Activated CD4-positive, alpha-beta T cell treated with anti-CD3 and anti-CD28 coated beads, Interleukin-2, amount 50 U/mL, for 1 hour (primary cell): ENCODE data around the gene SORCS1.

ENCODE experiments used
- DNase-seq: peaks from one replicate; pipeline ENCODE4 v3.0.0-alpha.2; 2020

Gene SORCS1

DNA sequence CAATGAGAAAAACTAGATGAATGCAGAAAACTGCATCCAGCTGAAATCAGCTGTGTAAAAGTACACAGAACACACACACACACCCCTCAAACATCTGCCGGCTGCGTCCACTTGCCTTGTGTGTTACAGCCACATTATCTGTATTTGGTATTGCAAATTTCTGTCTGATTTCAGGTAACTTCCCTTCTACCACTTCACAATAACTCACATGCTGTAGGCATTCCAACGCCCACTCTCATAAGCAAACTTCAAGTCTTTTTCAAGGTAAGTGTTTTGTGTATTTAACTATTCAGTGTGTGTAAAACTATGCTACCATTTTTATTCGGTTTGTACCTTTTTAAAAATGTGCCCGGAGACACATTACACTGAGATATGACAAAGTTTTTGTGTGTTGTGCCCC lies 594.2 kb downstream of the SORCS1 start:
- DNase-seq: no peak

- no peak for DNase-seq
These were observed 596.9 kb downstream of the SORCS1 start for GRCh38 chr10:106567629-106568028.

DNA sequence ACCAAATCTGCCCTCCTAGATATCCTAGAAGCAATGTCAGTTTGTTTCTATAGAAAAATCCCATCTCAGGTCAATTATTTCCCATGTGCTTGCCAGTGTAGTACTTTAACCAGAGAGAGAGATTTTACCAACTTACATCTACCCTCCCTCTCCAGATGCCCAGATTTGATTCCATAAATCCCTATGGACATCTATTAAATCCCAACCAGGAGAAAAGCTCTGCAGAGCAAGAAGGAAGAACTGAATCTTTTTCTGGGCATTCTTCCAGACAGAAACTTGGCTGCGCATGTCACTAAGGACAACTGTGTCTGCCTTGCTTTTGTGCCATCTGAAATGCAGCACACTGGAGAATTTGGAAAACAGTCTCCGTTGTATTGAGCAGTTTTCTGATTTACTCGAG lies 597.6 kb downstream of the SORCS1 start:
- no peak for DNase-seq

GRCh38 chr10:106565546-106565945 lies 599.0 kb downstream of the SORCS1 start:
- DNase-seq: no peak

DNA sequence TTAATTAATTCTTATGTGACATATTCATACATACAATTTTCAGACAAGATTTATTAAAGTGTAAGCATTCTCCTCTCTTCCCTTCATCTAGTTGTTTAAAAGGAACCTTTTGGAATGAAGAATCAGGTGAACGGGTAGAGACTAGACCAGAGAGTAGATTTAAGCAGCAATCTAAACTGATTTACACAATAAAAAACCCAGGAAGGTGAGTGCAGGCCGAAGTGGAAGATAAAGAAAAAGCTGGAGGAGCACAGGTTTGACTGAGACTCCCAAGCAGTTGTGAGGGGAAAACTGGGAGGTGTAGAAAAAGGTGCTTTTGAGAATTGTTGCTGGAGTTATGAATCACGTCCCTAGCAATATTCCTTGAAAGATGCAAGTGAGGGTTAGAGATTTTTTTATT lies 601.1 kb downstream of the SORCS1 start:
- DNase-seq: no peak

- no peak for DNase-seq
These were observed 603.4 kb downstream of the SORCS1 start for GRCh38 chr10:106560925-106561640.

DNA sequence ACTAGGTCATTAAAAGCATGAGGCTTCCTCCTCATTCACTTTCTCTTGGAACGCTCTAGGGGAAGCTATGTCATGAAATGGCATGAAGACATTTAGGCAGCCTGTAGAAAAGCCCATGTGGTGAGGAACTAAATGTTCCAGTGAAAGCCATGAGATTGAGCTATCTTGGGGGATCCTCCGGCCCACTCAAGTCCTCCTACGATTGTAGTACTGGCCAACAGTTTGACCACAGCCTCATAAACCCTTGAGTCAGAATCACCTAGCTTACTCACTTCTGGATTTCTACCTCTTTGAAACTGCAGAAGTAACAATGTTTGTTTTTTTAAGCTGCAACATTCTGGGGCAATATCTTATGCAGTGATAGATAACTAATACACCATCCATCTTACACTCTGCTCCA lies 605.1 kb downstream of the SORCS1 start:
- DNase-seq: no peak

GRCh38 chr10:106557951-106558733 lies 606.4 kb downstream of the SORCS1 start:
- no peak for DNase-seq

GRCh38 chr10:106557053-106557452 lies 607.5 kb downstream of the SORCS1 start:
- DNase-seq: no peak

GRCh38 chr10:106555599-106555998 lies 608.9 kb downstream of the SORCS1 start:
- no peak for DNase-seq

DNA sequence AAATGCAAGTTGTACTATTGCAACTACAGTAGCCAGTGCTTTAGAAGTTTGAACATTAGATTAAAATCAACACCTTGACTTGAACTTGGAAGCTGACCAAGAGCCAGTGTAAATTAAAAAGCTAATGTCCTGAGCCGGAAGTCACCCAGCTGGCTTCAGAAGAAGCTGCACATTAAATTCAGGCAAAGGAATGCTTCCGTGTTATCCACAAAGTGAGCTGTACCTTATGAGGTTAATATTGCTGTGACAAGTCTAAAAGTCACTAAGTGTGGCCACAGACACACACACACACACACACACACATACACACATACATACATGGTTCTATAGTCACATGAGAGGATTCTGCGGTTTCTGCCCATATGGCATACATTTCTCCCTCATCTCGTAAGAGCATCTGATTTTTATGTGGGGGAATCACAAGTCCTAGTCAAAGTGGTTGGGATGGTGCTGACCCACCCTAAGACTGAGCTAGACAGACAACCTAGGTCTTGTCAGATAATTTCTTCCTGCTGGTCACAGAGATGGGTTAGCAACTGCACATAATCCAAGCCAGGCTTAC lies 612.9 kb downstream of the SORCS1 start:
- DNase-seq: no peak

DNA sequence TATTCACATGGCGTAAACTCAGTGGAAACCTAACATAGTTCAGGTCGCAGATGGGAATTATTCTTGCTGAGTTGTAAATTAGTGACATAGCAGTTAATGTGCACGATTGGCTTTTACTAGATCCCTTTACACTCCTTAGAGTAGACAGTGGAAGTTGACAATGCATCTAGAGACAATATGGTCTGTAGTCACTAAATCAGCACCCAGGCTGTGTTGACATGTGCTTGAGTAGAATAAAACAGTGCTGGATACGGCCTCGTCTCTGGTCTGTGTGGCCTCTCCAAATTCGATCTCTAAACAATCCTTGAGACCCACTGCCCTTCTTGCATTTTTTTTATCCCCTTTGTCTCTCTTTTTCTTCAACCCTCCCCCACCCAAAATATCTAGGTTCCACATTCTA lies 615.7 kb downstream of the SORCS1 start:
- no peak for DNase-seq

GRCh38 chr10:106547047-106547635 lies 617.4 kb downstream of the SORCS1 start:
- DNase-seq: no peak

DNA sequence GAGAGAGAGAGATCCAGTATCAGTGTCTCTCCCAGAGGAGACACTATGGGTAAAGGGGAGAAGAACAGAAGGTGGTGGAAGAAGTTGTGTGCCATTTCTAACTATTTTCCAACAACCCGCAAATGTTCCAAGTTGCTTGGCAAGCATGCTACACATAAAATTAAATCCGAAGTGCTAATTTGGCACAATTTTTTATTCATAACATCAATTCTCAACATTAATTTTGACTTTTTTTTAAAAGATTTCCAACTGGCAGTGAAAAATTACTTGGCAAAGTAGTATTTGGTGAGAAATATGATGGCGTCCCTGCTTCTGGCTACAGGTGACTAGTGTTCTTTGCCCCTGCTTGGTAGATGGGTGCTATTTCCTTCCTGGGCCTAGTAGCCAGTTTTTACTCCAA lies 622.0 kb downstream of the SORCS1 start:
- DNase-seq: no peak

DNA sequence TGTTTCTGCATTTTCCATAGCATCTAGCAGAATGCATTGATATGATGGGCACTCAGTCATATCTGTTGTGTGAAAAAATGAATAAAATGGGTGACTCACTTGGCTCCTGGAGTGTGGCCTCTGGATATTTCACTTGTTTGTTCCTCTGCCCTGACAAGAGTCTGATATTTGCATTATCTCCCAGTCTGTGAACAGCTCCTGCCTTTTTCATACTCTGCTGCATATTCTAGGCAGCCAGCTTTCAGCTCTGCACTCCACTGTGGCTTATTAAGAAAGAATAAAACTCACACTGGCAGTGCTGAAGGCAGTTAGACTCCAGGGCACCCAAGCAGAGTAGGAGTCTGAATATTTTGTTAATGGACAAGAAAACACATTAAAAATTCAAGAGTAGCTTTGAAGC lies 623.9 kb downstream of the SORCS1 start:
- DNase-seq: no peak

GRCh38 chr10:106537866-106538265 lies 626.6 kb downstream of the SORCS1 start:
- no peak for DNase-seq

DNA sequence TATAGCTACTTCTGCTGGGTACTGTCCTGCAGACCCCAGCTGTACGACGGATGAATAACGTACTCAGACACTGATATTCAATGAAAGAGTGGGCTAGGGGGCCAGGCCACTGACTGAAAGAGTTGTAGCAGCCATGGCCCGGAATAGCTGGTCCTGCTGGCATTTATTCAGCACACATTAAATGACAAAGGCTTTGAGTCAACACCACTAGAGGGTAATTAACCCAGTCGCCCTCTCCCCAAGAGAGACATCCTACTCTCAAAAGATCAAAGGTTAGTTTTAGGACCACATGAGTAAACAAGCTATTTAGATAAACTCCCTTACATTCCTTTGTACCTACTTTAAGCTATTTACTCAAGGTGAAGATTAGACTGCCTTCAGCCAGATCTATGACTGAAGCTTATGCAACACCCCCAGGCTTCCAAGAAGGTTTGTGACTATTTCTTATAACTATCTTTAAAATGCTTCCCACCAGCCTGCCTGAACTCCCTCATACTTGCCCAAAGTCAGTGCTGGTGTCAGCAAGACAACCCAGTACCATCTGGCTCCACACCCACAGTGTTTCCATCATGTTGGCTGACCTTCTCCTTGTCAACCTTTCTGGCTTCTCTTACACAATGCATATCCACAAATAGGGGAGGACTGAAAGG lies 629.1 kb downstream of the SORCS1 start:
- no peak for DNase-seq

DNA sequence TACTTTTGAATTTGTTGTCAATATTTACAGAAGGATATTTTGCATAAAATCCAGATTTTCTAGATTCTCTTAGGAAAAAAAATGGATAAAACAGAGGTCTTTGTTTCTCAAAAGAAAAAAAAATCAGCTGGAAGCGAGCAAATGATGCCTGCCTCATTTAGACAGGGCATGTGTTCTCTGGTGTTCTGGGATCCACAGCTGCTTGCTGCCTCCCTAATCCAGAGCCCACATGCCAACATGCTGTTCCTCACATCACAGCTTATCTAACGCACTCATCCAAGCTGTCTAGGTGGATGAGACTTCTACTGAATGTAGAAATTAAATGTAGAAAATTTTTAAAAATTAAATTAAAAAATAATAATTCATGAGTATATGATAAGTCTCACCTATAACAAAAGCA lies 630.1 kb downstream of the SORCS1 start:
- no peak for DNase-seq

- no peak for DNase-seq
These were observed 635.8 kb downstream of the SORCS1 start for GRCh38 chr10:106528702-106529101.

DNA sequence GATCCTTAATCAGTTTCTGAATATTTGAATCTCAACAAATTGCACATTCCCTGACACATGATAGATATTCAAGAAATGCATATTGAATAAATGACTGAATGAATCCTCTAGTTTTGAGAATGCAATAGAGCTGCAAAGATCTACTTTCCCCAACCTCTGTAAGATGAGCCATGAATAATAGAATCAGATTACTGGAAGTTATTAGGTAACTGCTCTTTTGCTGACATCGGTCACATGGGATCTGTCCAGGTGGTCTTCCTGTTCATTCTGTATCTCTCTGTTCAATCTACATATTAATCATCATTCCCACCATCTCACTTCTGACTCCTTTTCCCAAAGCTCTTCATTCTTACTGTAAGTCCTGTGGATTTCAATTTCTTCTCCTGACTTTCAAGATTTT lies 638.7 kb downstream of the SORCS1 start:
- no peak for DNase-seq
